K562 (cell line): Measurements from ENCODE around the gene NDUFAF3. TPM values are rescaled to one million over a fixed set of nuclear protein-coding genes. Genes with fewer than 3 reads are reported as not detected.

Source experiments
- ATAC-seq: fragments of 200-7000 bp; cut with Tn5 transposase; 3 replicates; pipeline ENCODE4 v1.9.1; 2020; ENCODE audit warnings: moderate library complexity
- BruUV-seq: library from RNA; stranded (reverse); fragments of 400-500 nt; replicated peaks from 2 replicates; lab custom pipeline; 2021; lab: Mats Ljungman, UMichigan
- CTCF ChIA-PET: fragments of 300-600 bp; formaldehyde crosslinking; extraction: SDS; loops from one replicate; lab custom pipeline; 2021; ENCODE audit warnings: low intra/inter-chr PET ratio; lab: Yijun Ruan, JAX
- POLR2A ChIA-PET: fragments of 300-600, 350-650 bp; sonication (Branson Sonifier 250); formaldehyde crosslinking; extraction: SDS; loops from one replicate; lab custom pipeline; 2021; ENCODE audit warnings: antibody characterized with exemption, inconsistent platforms; lab: Yijun Ruan, JAX
- DNase-seq, 4 experiments: peaks; one replicate each; pipeline versions ENCODE4 v3.0.0 to v3.0.0-alpha.2; 2011 to 2018; ENCODE audit warnings: low spot score in 3 of 4, mixed read lengths in 3 of 4; ENCODE audit errors: extremely low read depth in 1 of 4
- FAIRE-seq: peaks from 2 replicates; lab custom pipeline; 2011; peaks lifted over from hg19 to GRCh38; lab: Jason Lieb, UNC
- H2AFZ ChIP-seq: 2 replicates; pipeline ENCODE4 v1.6.0; 2011; ENCODE audit warnings: low read depth, low read length, control low read depth, inconsistent platforms
- H3K27ac ChIP-seq: fragments of 200-600 bp; 3 replicates; pipeline ENCODE4 v1.8.0; 2011; ENCODE audit warnings: low read depth, mild to moderate bottlenecking, control low read depth, inconsistent platforms, low read length, moderate library complexity, mixed read lengths; ENCODE audit errors: extremely low read depth
- H3K27me3 ChIP-seq, 2 experiments: fragments of 300-600 bp in 1 of 2; 2 replicates in 1 of 2; 3 replicates in 1 of 2; pipeline versions ENCODE4 v1.6.0 to v1.8.0; 2011; ENCODE audit warnings: inconsistent platforms in 2 of 2, low read length in 2 of 2, mild to moderate bottlenecking in 1 of 2, mixed read lengths in 1 of 2, moderate library complexity in 1 of 2; ENCODE audit not compliant: control insufficient read depth in 2 of 2, insufficient read depth in 2 of 2
- H3K36me3 ChIP-seq: fragments of 300-600 bp; 3 replicates; pipeline ENCODE4 v1.8.0; 2011; ENCODE audit warnings: mild to moderate bottlenecking, low read length, inconsistent platforms; ENCODE audit not compliant: control insufficient read depth, insufficient read depth
- H3K4me1 ChIP-seq, 2 experiments: fragments of 200-600 bp in 1 of 2; replicated peaks in 1 of 2; 2 replicates in 1 of 2; 3 replicates in 1 of 2; pipeline versions ENCODE4 v1.5.1 to v1.8.0; 2011; ENCODE audit warnings: inconsistent platforms in 2 of 2, low read length in 2 of 2, mild to moderate bottlenecking in 1 of 2, mixed read lengths in 1 of 2, moderate library complexity in 1 of 2; ENCODE audit not compliant: control insufficient read depth in 2 of 2, insufficient read depth in 2 of 2
- H3K4me2 ChIP-seq: 2 replicates; pipeline ENCODE4 v1.6.1; 2011; ENCODE audit warnings: low read length, control low read depth, inconsistent platforms, mixed read lengths; ENCODE audit not compliant: insufficient read depth
- H3K4me3 ChIP-seq: fragments of 200-600 bp; sonication (generic), shearing (Covaris generic); 2 replicates; pipeline ENCODE4 v1.5.1; 2016; ENCODE audit warnings: control low read depth, inconsistent platforms
- H3K79me2 ChIP-seq: fragments of 200-600 bp; 3 replicates; pipeline ENCODE4 v1.8.0; 2011; ENCODE audit warnings: low read length, inconsistent platforms; ENCODE audit not compliant: control insufficient read depth, insufficient read depth
- H3K9ac ChIP-seq, 2 experiments: 2 replicates each; pipeline versions ENCODE4 v1.6.0 to v1.6.1; 2011; ENCODE audit warnings: low read depth in 2 of 2, low read length in 2 of 2, control low read depth in 1 of 2, inconsistent platforms in 1 of 2, mild to moderate bottlenecking in 1 of 2, mixed read lengths in 1 of 2; ENCODE audit not compliant: insufficient read depth in 1 of 2
- H3K9me1 ChIP-seq: one replicate; pipeline ENCODE4 v1.6.0; 2011; ENCODE audit warnings: inconsistent platforms, mild to moderate bottlenecking, low read length, moderate library complexity; ENCODE audit not compliant: control insufficient read depth, insufficient read depth
- H3K9me3 ChIP-seq: replicated peaks from 2 replicates; pipeline ENCODE4 v1.5.1; 2011; ENCODE audit warnings: low read depth, low read length, inconsistent platforms; ENCODE audit not compliant: control insufficient read depth, insufficient read depth
- H4K20me1 ChIP-seq: replicated peaks from 2 replicates; pipeline ENCODE4 v1.6.1; 2011; ENCODE audit warnings: low read length, inconsistent platforms, mixed read lengths; ENCODE audit not compliant: control insufficient read depth, insufficient read depth
- BMI1 ChIP-seq: fragments of 150-350 bp; IDR thresholded peaks from 2 replicates; pipeline ENCODE4 v1.6.1; 2014; ENCODE audit warnings: low read length
- EP400 ChIP-seq: fragments of 450-650 bp; IDR thresholded peaks from 2 replicates; pipeline ENCODE4 v1.6.1; 2017; ENCODE audit warnings: antibody characterized with exemption, mild to moderate bottlenecking, moderate library complexity
- GABPA ChIP-seq: fragments of 200-800 bp; sonication (Bioruptor generic); conservative IDR thresholded peaks from 2 replicates; pipeline ENCODE4 v1.6.1; 2016; ENCODE audit warnings: low read depth, missing genetic modification characterization, missing compliant biosample characterization
- MCM5 ChIP-seq: fragments of 450-650 bp; IDR thresholded peaks from 2 replicates; pipeline ENCODE4 v1.6.1; 2016; ENCODE audit warnings: low read depth
- NFE2L1 ChIP-seq: fragments of 450-650 bp; IDR thresholded peaks from 2 replicates; pipeline ENCODE4 v1.6.1; 2016; ENCODE audit warnings: missing genetic modification characterization, low read depth, mild to moderate bottlenecking, missing compliant biosample characterization, moderate library complexity, borderline replicate concordance
- PHF8 ChIP-seq: fragments of 200-600 bp; sonication (generic); IDR thresholded peaks from 2 replicates; pipeline ENCODE4 v1.6.1; 2012; ENCODE audit warnings: mixed run types, mild to moderate bottlenecking, inconsistent platforms, low read length, moderate library complexity, borderline replicate concordance
- SIX5 ChIP-seq, 2 experiments: IDR thresholded peaks; 2 replicates each; pipeline ENCODE4 v1.6.1; 2011; ENCODE audit warnings: low read length in 2 of 2, borderline replicate concordance in 1 of 2, low read depth in 1 of 2, mild to moderate bottlenecking in 1 of 2, moderate library complexity in 1 of 2; ENCODE audit not compliant: insufficient read depth in 1 of 2
- THRAP3 ChIP-seq: fragments of 450-650 bp; IDR thresholded peaks from 2 replicates; pipeline ENCODE4 v1.6.1; 2016; ENCODE audit warnings: mild to moderate bottlenecking, inconsistent platforms, borderline replicate concordance
- ZFPM2 ChIP-seq: fragments of 250-450 bp; sonication (Bioruptor Pico); IDR thresholded peaks from 2 replicates; pipeline ENCODE4 v1.5.1; 2022; ENCODE audit warnings: mild to moderate bottlenecking
- ZFX ChIP-seq: sonication (generic); formaldehyde crosslinking; IDR thresholded peaks from 2 replicates; pipeline ENCODE4 v1.8.0; 2022; ENCODE audit warnings: mild to moderate bottlenecking, missing genetic modification reagents, moderate library complexity
- ZNF436 ChIP-seq: fragments of 250-450, 450-650 bp; sonication (Bioruptor Pico); formaldehyde crosslinking; IDR thresholded peaks from 2 replicates; pipeline ENCODE4 v1.7.0; 2020; ENCODE audit warnings: mild to moderate bottlenecking
- ZNF696 ChIP-seq: fragments of 250-450 bp; sonication (Bioruptor Pico); conservative IDR thresholded peaks from 2 replicates; pipeline ENCODE4 v1.4.0; 2020; ENCODE audit warnings: mild to moderate bottlenecking, moderate library complexity
- WGBS: fragments of 100-300 bp; shearing (Covaris generic); methylation state at CpG from one replicate; pipeline ENCODE4 v1.1.6; 2016; ENCODE audit warnings: low coverage, mixed read lengths; ENCODE audit not compliant: insufficient coverage; ENCODE audit errors: missing lambda C conversion rate; 5-methylcytosine and 5-hydroxymethylcytosine counted together
- in situ Hi-C: fragments of 300-500 bp; cut with MboI; formaldehyde crosslinking; loops from 4 replicates; pipeline ENCODE4 v1.15.0; 2018; ENCODE audit warnings: inconsistent platforms, mixed read lengths
- intact Hi-C: fragments of 100-400 bp; cut with micrococcal nuclease; formaldehyde crosslinking; loops from 2 replicates; pipeline ENCODE4 v1.14.2; 2022
- polyA plus RNA-seq, 8 experiments: library from polyadenylated mRNA; depleted of rRNA in 4 of 8; stranded (reverse) in 5 of 8; unstranded in 3 of 8; fragments of >200 nt; fragmentation: Nextera tagmentation in 2 of 8; fragmentation: Illumina TruSeq in 1 of 8; extraction: Ambion mirVana in 2 of 8; extraction: Trizol in 1 of 8; gene quantifications; 2 replicates each; pipeline versions ENCODE4 v1.2.1 to v1.2.3, GENCODE V29; 2011 to 2014; ENCODE audit warnings: inconsistent platforms in 1 of 8, missing spikeins in 1 of 8
- total RNA-seq, 7 experiments: library from RNA; depleted of rRNA in 6 of 7; stranded (reverse); fragments of >200 nt in 6 of 7; fragmentation: Illumina TruSeq in 2 of 7; extraction: Trizol in 2 of 7; gene quantifications; 2 replicates each; pipeline versions ENCODE4 v1.2.1 to v1.2.3, GENCODE V29; 2011 to 2021; ENCODE audit warnings: low replicate concordance in 1 of 7
- TF ChIP-seq, protein P1 (sequence below), 2 experiments: fragments of 450-650 bp in 1 of 2; sonication (generic) in 1 of 2; formaldehyde crosslinking in 1 of 2; IDR thresholded peaks; 2 replicates each; pipeline versions ENCODE4 v1.7.1 to v1.9.0; 2016 to 2022; ENCODE audit warnings: inconsistent platforms in 1 of 2, mild to moderate bottlenecking in 1 of 2, missing genetic modification reagents in 1 of 2

Gene NDUFAF3
- total and polyA plus RNA-seq, 9 of the 15 experiments (the other 6 are each of a cell fraction or from before 2014, with no cell fraction given), result 17.0 to 127 (median 36.3) TPM

DNA sequence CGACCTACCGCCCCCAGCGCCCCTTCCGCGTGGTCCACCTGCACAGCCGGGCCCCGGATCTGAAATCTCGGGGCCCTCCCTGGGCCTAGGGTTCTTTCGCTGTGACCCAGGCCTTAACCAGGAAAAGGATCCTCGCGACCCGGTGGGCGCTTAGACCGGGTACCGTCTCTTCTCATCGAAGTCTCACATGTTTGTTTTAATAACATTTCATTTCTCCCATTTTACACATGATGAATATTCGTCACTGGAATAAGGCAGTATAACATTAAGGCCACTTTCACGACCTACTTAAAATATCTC, 3.3 kb upstream of the NDUFAF3 start:
- H3K9me3 ChIP-seq, result no peaks in the 10 kb centered on the region
- H3K36me3 ChIP-seq, result peaks cover 42% of the 10 kb centered on the region; the same call in 2 of the 3 replicates
- peak overlapping the region; percentile 63 for H2AFZ ChIP-seq
- ChIA-PET POLR2A (interaction anchor here (2.5 to 8.4 kb wide), 3 partner anchors 10 to 75 kb away, joined by 15 to 104 read pairs (median 31); partner anchors contain the start of genes IMPDH2, QRICH1 and WDR6), CTCF (no interaction called here)
- in situ Hi-C loops (no loop called here), intact Hi-C loops (no loop called here)
- H3K27ac ChIP-seq, result peak overlapping the region; percentile 99
- ATAC-seq, result no peak
- no TSS peak for BruUV-seq
- peak overlapping the region; percentile 92 for H3K4me2 ChIP-seq
- FAIRE-seq, result no peak
- H3K27me3 ChIP-seq, result no peaks in the 10 kb centered on the region
- peak overlapping the region; percentile 74 for H3K4me3 ChIP-seq
- peaks cover 8 to 50% of the 10 kb centered on the region in 2 experiments; a peak in 4 of 5 replicates for H3K4me1 ChIP-seq
- H3K79me2 ChIP-seq, result peaks cover 57% of the 10 kb centered on the region
- no peak for DNase-seq
- peaks cover 3% of the 10 kb centered on the region for H3K9me1 ChIP-seq
- peaks cover 18% of the 10 kb centered on the region; the same call in 1 of the 2 replicates for H4K20me1 ChIP-seq
- peak overlapping the region; percentile 50 to 91 for H3K9ac ChIP-seq
- WGBS, result under 1% methylated on average over 17 of the region's 18 CpGs
- no peak; the same call in 1 of the 2 replicates for TF ChIP-seq ZFX (CRISPR knock-in tag)
- TF ChIP-seq ZNF436, result no peak
- peak; percentile 76 for TF ChIP-seq GABPA (tag)
- TF ChIP-seq BMI1, result no peak
- TF ChIP-seq ZNF696 (CRISPR knock-in tag), result no peak
- no peak for TF ChIP-seq MCM5
- TF ChIP-seq SIX5 (IDR thresholded peaks at IDR 0.05; ENCODE audit: borderline replicate concordance in 1 of 2, insufficient read depth in 1 of 2, low read depth in 1 of 2, low read length in 2 of 2), result no peak
- TF ChIP-seq NFE2L1 (tag), result no peak
- no peak for TF ChIP-seq THRAP3
- TF ChIP-seq, protein P1, sequence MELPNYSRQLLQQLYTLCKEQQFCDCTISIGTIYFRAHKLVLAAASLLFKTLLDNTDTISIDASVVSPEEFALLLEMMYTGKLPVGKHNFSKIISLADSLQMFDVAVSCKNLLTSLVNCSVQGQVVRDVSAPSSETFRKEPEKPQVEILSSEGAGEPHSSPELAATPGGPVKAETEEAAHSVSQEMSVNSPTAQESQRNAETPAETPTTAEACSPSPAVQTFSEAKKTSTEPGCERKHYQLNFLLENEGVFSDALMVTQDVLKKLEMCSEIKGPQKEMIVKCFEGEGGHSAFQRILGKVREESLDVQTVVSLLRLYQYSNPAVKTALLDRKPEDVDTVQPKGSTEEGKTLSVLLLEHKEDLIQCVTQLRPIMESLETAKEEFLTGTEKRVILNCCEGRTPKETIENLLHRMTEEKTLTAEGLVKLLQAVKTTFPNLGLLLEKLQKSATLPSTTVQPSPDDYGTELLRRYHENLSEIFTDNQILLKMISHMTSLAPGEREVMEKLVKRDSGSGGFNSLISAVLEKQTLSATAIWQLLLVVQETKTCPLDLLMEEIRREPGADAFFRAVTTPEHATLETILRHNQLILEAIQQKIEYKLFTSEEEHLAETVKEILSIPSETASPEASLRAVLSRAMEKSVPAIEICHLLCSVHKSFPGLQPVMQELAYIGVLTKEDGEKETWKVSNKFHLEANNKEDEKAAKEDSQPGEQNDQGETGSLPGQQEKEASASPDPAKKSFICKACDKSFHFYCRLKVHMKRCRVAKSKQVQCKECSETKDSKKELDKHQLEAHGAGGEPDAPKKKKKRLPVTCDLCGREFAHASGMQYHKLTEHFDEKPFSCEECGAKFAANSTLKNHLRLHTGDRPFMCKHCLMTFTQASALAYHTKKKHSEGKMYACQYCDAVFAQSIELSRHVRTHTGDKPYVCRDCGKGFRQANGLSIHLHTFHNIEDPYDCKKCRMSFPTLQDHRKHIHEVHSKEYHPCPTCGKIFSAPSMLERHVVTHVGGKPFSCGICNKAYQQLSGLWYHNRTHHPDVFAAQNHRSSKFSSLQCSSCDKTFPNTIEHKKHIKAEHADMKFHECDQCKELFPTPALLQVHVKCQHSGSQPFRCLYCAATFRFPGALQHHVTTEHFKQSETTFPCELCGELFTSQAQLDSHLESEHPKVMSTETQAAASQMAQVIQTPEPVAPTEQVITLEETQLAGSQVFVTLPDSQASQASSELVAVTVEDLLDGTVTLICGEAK (IDR thresholded peaks at IDR 0.05), result no peak; the same call in 1 of the 2 replicates
- TF ChIP-seq, protein P1 (CRISPR knock-in tag; IDR thresholded peaks at IDR 0.05), result no peak
- no peak for TF ChIP-seq ZFPM2 (CRISPR knock-in tag)
- peak; percentile 26; the same call in 1 of the 2 replicates for TF ChIP-seq PHF8
- no peak for TF ChIP-seq EP400
